Tibial artery (tissue), 4 donors: ENCODE results near the gene NEIL1.
"Not testable (repeated sequence)": the region's sequence is repeated elsewhere in the genome, so short reads cannot be mapped to it uniquely, and the experiment has no call there.

Experiments used
- DNase-seq, 2 donors: peaks; one replicate each; pipeline ENCODE4 v3.0.0-alpha.2; 2019
- H3K27ac ChIP-seq, 2 donors: fragments of 200-600 bp; sonication (generic) in 1 of 2; 1 replicate in 1 of 2; 2 replicates in 1 of 2; pipeline ENCODE4 v1.5.1; 2018 to 2019; ENCODE audit warnings: mild to moderate bottlenecking in 1 of 2
- H3K27me3 ChIP-seq, 2 donors: fragments of 200-600 bp; sonication (generic) in 1 of 2; one replicate each; pipeline versions ENCODE4 v1.5.1 to v1.6.0; 2016 to 2019
- H3K36me3 ChIP-seq, 3 donors: fragments of 200-600 bp; sonication (generic) in 2 of 3; one replicate each; pipeline ENCODE4 v1.5.1; 2016 to 2019; ENCODE audit warnings: mild to moderate bottlenecking in 2 of 3
- H3K4me1 ChIP-seq, 4 donors: fragments of 200-600 bp; sonication (generic) in 2 of 4; 1 replicate in 3 of 4; 2 replicates in 1 of 4; pipeline ENCODE4 v1.5.1; 2016 to 2019
- H3K4me3 ChIP-seq, 2 donors: fragments of 200-600 bp; sonication (generic) in 1 of 2; 1 replicate in 1 of 2; 2 replicates in 1 of 2; pipeline ENCODE4 v1.5.1; 2018 to 2019; ENCODE audit warnings: mild to moderate bottlenecking in 2 of 2
- H3K9me3 ChIP-seq, 3 donors: fragments of 200-600 bp; sonication (generic) in 1 of 3; one replicate each; pipeline ENCODE4 v1.5.1; 2016 to 2019
- CTCF ChIP-seq, 2 experiments: fragments of 200-600 bp in 1 of 2; fragments of 450-650 bp in 1 of 2; IDR thresholded peaks; one replicate each; pipeline ENCODE4 v1.5.1; 2017 to 2019; ENCODE audit warnings: antibody characterized with exemption in 2 of 2, mild to moderate bottlenecking in 1 of 2, moderate library complexity in 1 of 2
- intact Hi-C: fragments of 100-400 bp; cut with DNase I; formaldehyde crosslinking; loops from one replicate; pipeline ENCODE4 v1.15.0; 2023; ENCODE audit warnings: low total_unique reads

NEIL1 gene

GRCh38 chr15:75369897-75370581 lies 23.2 kb downstream of the NEIL1 start:
- no peak for DNase-seq
- Histone ChIP-seq H3K27ac (peak overlapping the region in 1 of 2 donors; percentile 97), H3K27me3 (no peaks in the 10 kb centered on the region), H3K4me1 (peaks cover 0 to 19% (median 12%) of the 10 kb centered on the region in 4 donors), H3K36me3 (peaks cover 26 to 72% (median 46%) of the 10 kb centered on the region in 3 donors), H3K9me3 (no peaks in the 10 kb centered on the region), H3K4me3 (no peak overlapping the region)
- no peak for TF ChIP-seq CTCF (IDR thresholded peaks at IDR 0.05)
- intact Hi-C loops: loop anchor here (5.0 to 10.0 kb wide), 3 partner anchors 87 to 435 kb away; no protein-coding TSS in a partner anchor

GRCh38 chr15:75371486-75371885 lies 24.6 kb downstream of the NEIL1 start:
- no peak for TF ChIP-seq CTCF (IDR thresholded peaks at IDR 0.05)
- peaks cover 31 to 72% (median 47%) of the 10 kb centered on the region in 3 donors for H3K36me3 ChIP-seq
- no peaks in the 10 kb centered on the region for H3K27me3 ChIP-seq
- DNase-seq: no peak
- H3K9me3 ChIP-seq: no peaks in the 10 kb centered on the region
- peaks cover 0 to 19% (median 12%) of the 10 kb centered on the region in 4 donors for H3K4me1 ChIP-seq
- intact Hi-C loops: loop anchor here (10.0 kb wide), 1 partner anchor 433 kb away; no protein-coding TSS in a partner anchor
- H3K27ac ChIP-seq: no peak overlapping the region
- H3K4me3 ChIP-seq: no peak overlapping the region

GRCh38 chr15:75371901-75372688 lies 25.3 kb downstream of the NEIL1 start:
- intact Hi-C loops: loop anchor here (10.0 kb wide), 1 partner anchor 433 kb away; no protein-coding TSS in a partner anchor
- no peak for DNase-seq
- peaks cover 29 to 69% (median 43%) of the 10 kb centered on the region in 3 donors for H3K36me3 ChIP-seq

GRCh38 chr15:75380773-75381172 lies 33.9 kb downstream of the NEIL1 start:
- TF ChIP-seq CTCF (IDR thresholded peaks at IDR 0.05): no peak
- Histone ChIP-seq H3K36me3 (peaks cover 74 to 97% (median 81%) of the 10 kb centered on the region in 3 donors), H3K4me1 (no peaks in the 10 kb centered on the region), H3K27ac (no peak overlapping the region), H3K9me3 (no peaks in the 10 kb centered on the region), H3K4me3 (no peak overlapping the region), H3K27me3 (no peaks in the 10 kb centered on the region)
- DNase-seq: no peak
- intact Hi-C loops: no loop called here

More at GRCh38 chr15:75371901-75372688, 25.3 kb downstream of the NEIL1 start:
- Histone ChIP-seq H3K9me3 (no peaks in the 10 kb centered on the region), H3K27ac (no peak overlapping the region), H3K4me3 (no peak overlapping the region), H3K27me3 (no peaks in the 10 kb centered on the region), H3K4me1 (peaks cover 0 to 18% (median 11%) of the 10 kb centered on the region in 4 donors)
- no peak for TF ChIP-seq CTCF (IDR thresholded peaks at IDR 0.05)

GRCh38 chr15:75383986-75384385 lies 37.1 kb downstream of the NEIL1 start:
- H3K4me3 ChIP-seq, intact Hi-C loops, DNase-seq, H3K27ac ChIP-seq, H3K27me3 ChIP-seq, H3K4me1 ChIP-seq, H3K9me3 ChIP-seq: not testable (repeated sequence)
- peaks cover 86 to 100% (median 89%) of the 10 kb centered on the region in 3 donors for H3K36me3 ChIP-seq
